Neural crest cell (in vitro differentiated cells): ENCODE results near the gene MTMR4. TPM values are rescaled to one million over a fixed set of nuclear protein-coding genes. Genes with fewer than 3 reads are reported as not detected.
A peak's percentile ranks its signal among the peaks of the same experiment; 100 is the strongest.

ENCODE experiments used
- DNase-seq: peaks from one replicate; pipeline ENCODE4 v3.0.0; 2021; ENCODE audit warnings: low read depth, mixed read lengths, low spot score
- H3K27ac Mint-ChIP-seq: one replicate; pipeline ENCODE4 v1.8.0; 2021; ENCODE audit warnings: mild to moderate bottlenecking, mixed read lengths; ENCODE audit not compliant: unreplicated experiment
- H3K27me3 Mint-ChIP-seq: 2 replicates; pipeline ENCODE4 v1.8.0; 2021; ENCODE audit warnings: low read depth, mild to moderate bottlenecking, mixed read lengths
- H3K36me3 Mint-ChIP-seq: 2 replicates; pipeline ENCODE4 v1.8.0; 2021; ENCODE audit warnings: low read depth, mild to moderate bottlenecking, mixed read lengths
- H3K4me1 Mint-ChIP-seq: 2 replicates; pipeline ENCODE4 v1.8.0; 2021; ENCODE audit warnings: mixed read lengths
- H3K4me3 Mint-ChIP-seq: one replicate; pipeline ENCODE4 v1.8.0; 2021; ENCODE audit warnings: mild to moderate bottlenecking, mixed read lengths
- H3K9me3 Mint-ChIP-seq: 2 replicates; pipeline ENCODE4 v1.8.0; 2021; ENCODE audit warnings: mixed read lengths
- CTCF ChIP-seq: fragments of 200-600 bp; sonication (generic); conservative IDR thresholded peaks from 2 replicates; pipeline ENCODE4 v1.5.0; 2021; ENCODE audit warnings: antibody characterized with exemption, mild to moderate bottlenecking
- total RNA-seq: library from RNA; stranded (reverse); gene quantifications from 2 replicates; pipeline ENCODE4 v1.2.1, GENCODE V29; 2021

Gene MTMR4
- total RNA-seq, 1 donor from 2014 or later = 97.4 TPM

- H3K36me3 Mint-ChIP-seq = no peaks in the 10 kb centered on the region
- peak; percentile 86 for TF ChIP-seq CTCF
Observed at GRCh38 chr17:58447039-58447975, 67.1 kb downstream of the MTMR4 start.

GRCh38 chr17:58446086-58446485, 68.4 kb downstream of the MTMR4 start:
- Mint-ChIP-seq H3K4me3 (no peak overlapping the region), H3K4me1 (no peaks in the 10 kb centered on the region), H3K36me3 (no peaks in the 10 kb centered on the region), H3K9me3 (no peaks in the 10 kb centered on the region), H3K27me3 (peaks cover 15% of the 10 kb centered on the region), H3K27ac (no peak overlapping the region)
- no peak for DNase-seq
- no peak for TF ChIP-seq CTCF

More at GRCh38 chr17:58447039-58447975, 67.1 kb downstream of the MTMR4 start:
- Mint-ChIP-seq H3K27me3 (peaks cover 6% of the 10 kb centered on the region), H3K9me3 (no peaks in the 10 kb centered on the region), H3K4me3 (no peak overlapping the region), H3K4me1 (no peaks in the 10 kb centered on the region), H3K27ac (no peak overlapping the region)
- DNase-seq = peak; percentile 66

Other genes starting within 250 kb of the MTMR4 start
- not detected in 2 replicates for gene MPO, start 233.7 kb downstream of the MTMR4 start, total RNA-seq
- gene TSPOAP1, start 185.8 kb downstream of the MTMR4 start, total RNA-seq = 27.9 and 30.5 TPM in 2 replicates
- 79.1 and 83.8 TPM in 2 replicates for gene SUPT4H1, start 162.4 kb downstream of the MTMR4 start, total RNA-seq
- 2.0 and 3.2 TPM in 2 replicates for gene RNF43, start 97.1 kb downstream of the MTMR4 start, total RNA-seq
- gene HSF5, start 26.2 kb downstream of the MTMR4 start, total RNA-seq = 0.05 and 0.11 TPM in 2 replicates
- gene TEX14, start 177.4 kb upstream of the MTMR4 start, total RNA-seq = 0.21 and 0.48 TPM in 2 replicates
- gene RAD51C, start 178.0 kb upstream of the MTMR4 start, total RNA-seq = 48.7 and 49.5 TPM in 2 replicates
- 15.2 and 15.5 TPM in 2 replicates for gene PPM1E, start 241.2 kb upstream of the MTMR4 start, total RNA-seq